Measurements from ENCODE around the gene TRAPPC3. TPM values are rescaled to one million over a fixed set of nuclear protein-coding genes. Genes with fewer than 3 reads are reported as not detected.
A peak's percentile ranks its signal among the peaks of the same experiment; 100 is the strongest.

TRAPPC3 gene
- total RNA-seq, 1 donor from 2014 or later: 30.3 TPM

GRCh38 chr1:36137776-36138175, 11.5 kb downstream of the TRAPPC3 start:
- Histone ChIP-seq H3K27ac (ENCODE audit: low read depth, low read length) (no peak overlapping the region), H3K4me3 (ENCODE audit: low read length in 3 of 3) (no peak overlapping the region), H3K27me3 (ENCODE audit: control insufficient read depth in 3 of 3, insufficient read depth in 3 of 3, low read length in 3 of 3) (no peaks in the 10 kb centered on the region), H3K9me3 (ENCODE audit: control insufficient read depth in 3 of 3, low read length in 3 of 3) (no peaks in the 10 kb centered on the region), H3K9ac (ENCODE audit: low read depth in 1 of 3, low read length in 3 of 3) (no peak overlapping the region), H3K36me3 (ENCODE audit: control insufficient read depth in 3 of 3, insufficient read depth in 3 of 3, low read length in 3 of 3) (peaks cover 12 to 23% (median 22%) of the 10 kb centered on the region in 3 donors), H3K4me1 (ENCODE audit: control insufficient read depth in 3 of 3, insufficient read depth in 3 of 3, low read length in 3 of 3) (peaks cover 29 to 49% (median 43%) of the 10 kb centered on the region in 3 donors)

- Histone ChIP-seq H3K9ac (ENCODE audit: low read depth in 1 of 3, low read length in 3 of 3) (no peak overlapping the region), H3K4me1 (ENCODE audit: control insufficient read depth in 3 of 3, insufficient read depth in 3 of 3, low read length in 3 of 3) (peaks cover 29 to 44% (median 39%) of the 10 kb centered on the region in 3 donors), H3K27ac (ENCODE audit: low read depth, low read length) (peak overlapping the region; percentile 54), H3K4me3 (ENCODE audit: low read length in 3 of 3) (no peak overlapping the region), H3K36me3 (ENCODE audit: control insufficient read depth in 3 of 3, insufficient read depth in 3 of 3, low read length in 3 of 3) (peaks cover 12 to 23% (median 22%) of the 10 kb centered on the region in 3 donors), H3K9me3 (ENCODE audit: control insufficient read depth in 3 of 3, low read length in 3 of 3) (no peaks in the 10 kb centered on the region), H3K27me3 (ENCODE audit: control insufficient read depth in 3 of 3, insufficient read depth in 3 of 3, low read length in 3 of 3) (no peaks in the 10 kb centered on the region)
Measured at GRCh38 chr1:36137226-36137625, 12.1 kb downstream of the TRAPPC3 start.

GRCh38 chr1:36136535-36136934, 12.8 kb downstream of the TRAPPC3 start:
- H3K4me3 ChIP-seq (ENCODE audit: low read length in 3 of 3): no peak overlapping the region
- H3K9me3 ChIP-seq (ENCODE audit: control insufficient read depth in 3 of 3, low read length in 3 of 3): no peaks in the 10 kb centered on the region
- H3K27me3 ChIP-seq (ENCODE audit: control insufficient read depth in 3 of 3, insufficient read depth in 3 of 3, low read length in 3 of 3): no peaks in the 10 kb centered on the region
- H3K9ac ChIP-seq (ENCODE audit: low read depth in 1 of 3, low read length in 3 of 3): peak overlapping the region in 1 of 3 donors; percentile 45
- peaks cover 29 to 42% (median 36%) of the 10 kb centered on the region in 3 donors for H3K4me1 ChIP-seq (ENCODE audit: control insufficient read depth in 3 of 3, insufficient read depth in 3 of 3, low read length in 3 of 3)
- peaks cover 12 to 23% (median 22%) of the 10 kb centered on the region in 3 donors for H3K36me3 ChIP-seq (ENCODE audit: control insufficient read depth in 3 of 3, insufficient read depth in 3 of 3, low read length in 3 of 3)
- H3K27ac ChIP-seq (ENCODE audit: low read depth, low read length): peak overlapping the region; percentile 54

- H3K27ac ChIP-seq (ENCODE audit: low read depth, low read length): peak overlapping the region; percentile 54
- H3K9ac ChIP-seq (ENCODE audit: low read depth in 1 of 3, low read length in 3 of 3): peak overlapping the region in 2 of 3 donors; percentile 21 to 45
Measured at GRCh38 chr1:36135796-36136195, 13.5 kb downstream of the TRAPPC3 start.

DNA sequence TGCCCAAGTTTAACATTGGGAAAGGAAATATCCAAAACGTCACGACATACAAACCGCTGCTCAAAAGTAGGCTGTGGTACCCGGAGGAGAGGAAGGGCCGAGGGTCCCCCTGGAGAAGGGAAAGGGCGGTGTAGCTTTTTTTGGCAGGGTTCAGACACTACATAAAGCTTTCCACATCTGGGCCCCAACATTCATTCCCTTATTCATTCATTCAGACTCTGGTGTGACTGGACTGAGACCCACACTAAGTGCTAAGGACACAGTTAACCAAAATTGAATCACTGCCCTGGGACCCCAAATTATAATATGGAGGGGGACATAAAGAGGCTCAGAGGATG, 14.0 kb downstream of the TRAPPC3 start:
- Histone ChIP-seq H3K27ac (ENCODE audit: low read depth, low read length) (no peak overlapping the region), H3K27me3 (ENCODE audit: control insufficient read depth in 3 of 3, insufficient read depth in 3 of 3, low read length in 3 of 3) (no peaks in the 10 kb centered on the region), H3K9ac (ENCODE audit: low read depth in 1 of 3, low read length in 3 of 3) (peak overlapping the region in 1 of 3 donors; percentile 21), H3K36me3 (ENCODE audit: control insufficient read depth in 3 of 3, insufficient read depth in 3 of 3, low read length in 3 of 3) (peaks cover 12 to 23% (median 22%) of the 10 kb centered on the region in 3 donors), H3K4me1 (ENCODE audit: control insufficient read depth in 3 of 3, insufficient read depth in 3 of 3, low read length in 3 of 3) (peaks cover 28 to 39% (median 31%) of the 10 kb centered on the region in 3 donors), H3K9me3 (ENCODE audit: control insufficient read depth in 3 of 3, low read length in 3 of 3) (no peaks in the 10 kb centered on the region), H3K4me3 (ENCODE audit: low read length in 3 of 3) (no peak overlapping the region)

More at GRCh38 chr1:36135796-36136195, 13.5 kb downstream of the TRAPPC3 start:
- Histone ChIP-seq H3K27me3 (ENCODE audit: control insufficient read depth in 3 of 3, insufficient read depth in 3 of 3, low read length in 3 of 3) (no peaks in the 10 kb centered on the region), H3K4me3 (ENCODE audit: low read length in 3 of 3) (no peak overlapping the region), H3K4me1 (ENCODE audit: control insufficient read depth in 3 of 3, insufficient read depth in 3 of 3, low read length in 3 of 3) (peaks cover 29 to 42% (median 36%) of the 10 kb centered on the region in 3 donors), H3K9me3 (ENCODE audit: control insufficient read depth in 3 of 3, low read length in 3 of 3) (no peaks in the 10 kb centered on the region), H3K36me3 (ENCODE audit: control insufficient read depth in 3 of 3, insufficient read depth in 3 of 3, low read length in 3 of 3) (peaks cover 12 to 23% (median 22%) of the 10 kb centered on the region in 3 donors)

GRCh38 chr1:36134505-36135329, 14.6 kb downstream of the TRAPPC3 start:
- H3K9me3 ChIP-seq (ENCODE audit: control insufficient read depth in 3 of 3, low read length in 3 of 3): no peaks in the 10 kb centered on the region
- H3K36me3 ChIP-seq (ENCODE audit: control insufficient read depth in 3 of 3, insufficient read depth in 3 of 3, low read length in 3 of 3): peaks cover 10 to 23% (median 22%) of the 10 kb centered on the region in 3 donors
- H3K27ac ChIP-seq (ENCODE audit: low read depth, low read length): no peak overlapping the region
- no peaks in the 10 kb centered on the region for H3K27me3 ChIP-seq (ENCODE audit: control insufficient read depth in 3 of 3, insufficient read depth in 3 of 3, low read length in 3 of 3)
- no peak overlapping the region for H3K9ac ChIP-seq (ENCODE audit: low read depth in 1 of 3, low read length in 3 of 3)
- peaks cover 24 to 33% (median 25%) of the 10 kb centered on the region in 3 donors for H3K4me1 ChIP-seq (ENCODE audit: control insufficient read depth in 3 of 3, insufficient read depth in 3 of 3, low read length in 3 of 3)
- no peak overlapping the region for H3K4me3 ChIP-seq (ENCODE audit: low read length in 3 of 3)

DNA sequence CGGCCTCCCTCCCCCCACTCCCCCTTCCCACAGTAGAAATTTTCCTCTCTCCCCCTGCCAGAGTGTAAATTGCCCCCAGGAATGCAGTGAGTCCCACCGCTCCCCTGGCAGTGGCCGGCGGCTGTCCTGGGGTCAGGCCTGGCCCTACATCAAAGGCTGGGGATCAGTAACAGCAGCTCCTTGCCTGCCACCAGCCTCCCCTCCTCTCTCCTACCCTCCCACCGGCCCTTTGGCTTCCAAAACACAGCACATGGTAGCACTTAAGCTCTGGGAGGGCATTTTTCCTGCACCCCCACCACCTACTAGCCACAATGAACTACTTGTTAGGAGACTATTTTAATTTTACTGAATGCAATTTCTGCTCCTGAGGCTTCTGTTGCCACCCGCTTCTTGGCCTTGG, 15.3 kb downstream of the TRAPPC3 start:
- no peak overlapping the region for H3K27ac ChIP-seq (ENCODE audit: low read depth, low read length)
- H3K9me3 ChIP-seq (ENCODE audit: control insufficient read depth in 3 of 3, low read length in 3 of 3): no peaks in the 10 kb centered on the region
- no peaks in the 10 kb centered on the region for H3K27me3 ChIP-seq (ENCODE audit: control insufficient read depth in 3 of 3, insufficient read depth in 3 of 3, low read length in 3 of 3)
- peaks cover 7 to 19% (median 17%) of the 10 kb centered on the region in 3 donors for H3K36me3 ChIP-seq (ENCODE audit: control insufficient read depth in 3 of 3, insufficient read depth in 3 of 3, low read length in 3 of 3)
- H3K4me3 ChIP-seq (ENCODE audit: low read length in 3 of 3): no peak overlapping the region
- peak overlapping the region in 1 of 3 donors; percentile 50 for H3K9ac ChIP-seq (ENCODE audit: low read depth in 1 of 3, low read length in 3 of 3)
- H3K4me1 ChIP-seq (ENCODE audit: control insufficient read depth in 3 of 3, insufficient read depth in 3 of 3, low read length in 3 of 3): peaks cover 20 to 27% (median 20%) of the 10 kb centered on the region in 3 donors

GRCh38 chr1:36133484-36133883, 15.8 kb downstream of the TRAPPC3 start:
- Histone ChIP-seq H3K9me3 (ENCODE audit: control insufficient read depth in 3 of 3, low read length in 3 of 3) (no peaks in the 10 kb centered on the region), H3K9ac (ENCODE audit: low read depth in 1 of 3, low read length in 3 of 3) (no peak overlapping the region), H3K27me3 (ENCODE audit: control insufficient read depth in 3 of 3, insufficient read depth in 3 of 3, low read length in 3 of 3) (no peaks in the 10 kb centered on the region), H3K4me3 (ENCODE audit: low read length in 3 of 3) (no peak overlapping the region), H3K27ac (ENCODE audit: low read depth, low read length) (no peak overlapping the region), H3K4me1 (ENCODE audit: control insufficient read depth in 3 of 3, insufficient read depth in 3 of 3, low read length in 3 of 3) (peaks cover 20 to 27% (median 20%) of the 10 kb centered on the region in 3 donors), H3K36me3 (ENCODE audit: control insufficient read depth in 3 of 3, insufficient read depth in 3 of 3, low read length in 3 of 3) (peaks cover 7 to 19% (median 17%) of the 10 kb centered on the region in 3 donors)

- Histone ChIP-seq H3K27me3 (ENCODE audit: control insufficient read depth in 3 of 3, insufficient read depth in 3 of 3, low read length in 3 of 3) (no peaks in the 10 kb centered on the region), H3K36me3 (ENCODE audit: control insufficient read depth in 3 of 3, insufficient read depth in 3 of 3, low read length in 3 of 3) (peaks cover 0 to 6% (median 3%) of the 10 kb centered on the region in 3 donors), H3K9me3 (ENCODE audit: control insufficient read depth in 3 of 3, low read length in 3 of 3) (no peaks in the 10 kb centered on the region), H3K9ac (ENCODE audit: low read depth in 1 of 3, low read length in 3 of 3) (no peak overlapping the region), H3K27ac (ENCODE audit: low read depth, low read length) (no peak overlapping the region), H3K4me3 (ENCODE audit: low read length in 3 of 3) (no peak overlapping the region), H3K4me1 (ENCODE audit: control insufficient read depth in 3 of 3, insufficient read depth in 3 of 3, low read length in 3 of 3) (peaks cover 18 to 23% (median 20%) of the 10 kb centered on the region in 3 donors)
Measured at GRCh38 chr1:36132029-36132428, 17.3 kb downstream of the TRAPPC3 start.

GRCh38 chr1:36128905-36129206, 20.4 kb downstream of the TRAPPC3 start:
- no peak overlapping the region for H3K27ac ChIP-seq (ENCODE audit: low read depth, low read length)

More at GRCh38 chr1:36128905-36129206, 20.4 kb downstream of the TRAPPC3 start:
- Histone ChIP-seq H3K36me3 (ENCODE audit: control insufficient read depth in 3 of 3, insufficient read depth in 3 of 3, low read length in 3 of 3) (no peaks in the 10 kb centered on the region), H3K4me3 (ENCODE audit: low read length in 3 of 3) (no peak overlapping the region), H3K4me1 (ENCODE audit: control insufficient read depth in 3 of 3, insufficient read depth in 3 of 3, low read length in 3 of 3) (peaks cover 2 to 5% (median 3%) of the 10 kb centered on the region in 3 donors), H3K27me3 (ENCODE audit: control insufficient read depth in 3 of 3, insufficient read depth in 3 of 3, low read length in 3 of 3) (peaks cover 15 to 19% (median 18%) of the 10 kb centered on the region in 3 donors), H3K9ac (ENCODE audit: low read depth in 1 of 3, low read length in 3 of 3) (no peak overlapping the region), H3K9me3 (ENCODE audit: control insufficient read depth in 3 of 3, low read length in 3 of 3) (no peaks in the 10 kb centered on the region)

Data from skeletal muscle tissue (tissue), 4 donors.